ENCODE data around the gene CCL26.

DNA sequence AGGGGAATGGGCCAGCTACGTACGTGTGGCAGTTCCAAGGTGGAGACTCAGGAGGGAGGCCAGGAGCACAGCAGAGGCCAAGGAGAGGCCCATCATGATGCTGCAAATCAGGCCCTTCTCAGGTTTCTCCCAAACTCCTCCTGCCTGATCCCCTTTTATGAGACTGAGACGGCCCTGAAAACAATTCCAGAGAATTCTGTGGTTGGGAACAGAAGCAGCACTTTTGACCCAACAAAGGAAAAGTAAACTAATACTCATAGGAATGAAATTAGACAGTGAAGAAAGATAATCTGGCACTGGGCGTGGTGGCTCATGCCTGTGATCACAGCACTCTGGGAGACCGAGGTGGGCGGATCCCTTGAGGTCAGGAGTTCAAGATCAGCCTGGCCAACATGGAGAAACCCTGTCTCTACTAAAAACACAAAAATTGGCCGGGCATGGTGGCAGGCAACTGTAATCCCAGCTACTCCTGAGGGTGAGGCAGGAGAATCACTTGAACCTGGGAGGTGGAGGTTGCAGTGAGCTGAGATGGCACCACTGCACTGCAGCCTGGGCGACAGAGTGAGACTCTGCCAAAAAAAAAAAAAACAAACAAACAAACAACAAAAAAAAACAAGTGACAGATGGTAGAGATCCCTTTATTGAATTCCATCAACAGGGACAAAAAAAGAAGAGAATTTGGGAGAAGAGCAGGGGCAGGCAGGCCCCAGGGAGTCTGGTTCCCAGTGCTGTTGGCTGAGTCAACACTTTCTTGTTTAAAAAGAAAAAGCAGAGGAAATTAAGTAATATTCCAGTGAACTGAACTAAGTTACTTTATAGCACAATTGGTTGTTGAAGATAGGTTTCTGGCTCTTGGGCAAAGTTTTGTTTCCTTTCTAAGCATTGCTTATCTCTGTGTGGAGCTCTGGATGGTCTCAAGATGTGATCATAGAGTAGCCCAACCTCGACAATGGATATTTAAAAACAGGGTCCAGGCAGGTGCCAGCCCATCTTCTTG lies at the start of gene CCL26:
- TF ChIP-seq CTCF (IDR thresholded peaks at IDR 0.05) (no peak), POLR2A (IDR thresholded peaks at IDR 0.05) (no peak)
